Fibroblast of lung (primary cell): ENCODE data around the gene LSM14B. TPM values are rescaled to one million over a fixed set of nuclear protein-coding genes. Genes with fewer than 3 reads are reported as not detected.

Experiments
- DNase-seq, 2 donors: peaks; one replicate each; pipeline versions ENCODE4 v3.0.0 to v3.0.0-alpha.2; 2010; ENCODE audit warnings: low read depth in 2 of 2
- H2AFZ ChIP-seq: 2 replicates; pipeline ENCODE4 v1.5.1; 2012; ENCODE audit warnings: low read length, control low read depth, inconsistent platforms
- H3K27ac ChIP-seq: 2 replicates; pipeline ENCODE4 v1.5.1; 2011; ENCODE audit warnings: low read length, control low read depth; ENCODE audit not compliant: insufficient read depth
- H3K27me3 ChIP-seq: 2 replicates; pipeline ENCODE4 v1.5.1; 2011; ENCODE audit warnings: mild to moderate bottlenecking, low read length; ENCODE audit not compliant: control insufficient read depth, insufficient read depth
- H3K36me3 ChIP-seq: 2 replicates; pipeline ENCODE4 v1.5.1; 2011; ENCODE audit warnings: low read length; ENCODE audit not compliant: control insufficient read depth, insufficient read depth
- H3K4me1 ChIP-seq: 2 replicates; pipeline ENCODE4 v1.5.1; 2011; ENCODE audit warnings: low read length; ENCODE audit not compliant: control insufficient read depth, insufficient read depth; ENCODE audit errors: extremely low read depth
- H3K4me2 ChIP-seq: 2 replicates; pipeline ENCODE4 v1.5.1; 2011; ENCODE audit warnings: low read length, control low read depth; ENCODE audit not compliant: insufficient read depth; ENCODE audit errors: extremely low read depth
- H3K4me3 ChIP-seq, 4 experiments: fragments of 200-600 bp in 1 of 4; sonication (generic) in 1 of 4; replicated peaks in 1 of 4; 2 replicates each; pipeline ENCODE4 v1.5.1; 2011 to 2016; ENCODE audit warnings: low read length in 4 of 4, low read depth in 3 of 4, mild to moderate bottlenecking in 3 of 4, control low read depth in 2 of 4, inconsistent platforms in 1 of 4, mixed read lengths in 1 of 4; ENCODE audit not compliant: insufficient read depth in 1 of 4; ENCODE audit errors: control extremely low read depth in 1 of 4
- H3K79me2 ChIP-seq: 2 replicates; pipeline ENCODE4 v1.5.1; 2012; ENCODE audit warnings: mild to moderate bottlenecking, low read length, inconsistent platforms; ENCODE audit not compliant: control insufficient read depth, insufficient read depth
- H3K9ac ChIP-seq: 2 replicates; pipeline ENCODE4 v1.5.1; 2011; ENCODE audit warnings: mild to moderate bottlenecking, low read length, control low read depth; ENCODE audit not compliant: insufficient read depth
- H3K9me3 ChIP-seq: 2 replicates; pipeline ENCODE4 v1.5.1; 2012; ENCODE audit warnings: low read depth, low read length; ENCODE audit not compliant: control insufficient read depth, insufficient read depth
- H4K20me1 ChIP-seq: 2 replicates; pipeline ENCODE4 v1.5.1; 2011; ENCODE audit warnings: low read length; ENCODE audit not compliant: control insufficient read depth, insufficient read depth; ENCODE audit errors: extremely low read depth
- CTCF ChIP-seq, 2 donors: IDR thresholded peaks in 1 of 2; conservative IDR thresholded peaks in 1 of 2; 1 replicate in 1 of 2; 2 replicates in 1 of 2; pipeline ENCODE4 v1.5.1; 2011 to 2012; ENCODE audit warnings: low read length in 2 of 2, control low read depth in 1 of 2, inconsistent platforms in 1 of 2, low read depth in 1 of 2, mild to moderate bottlenecking in 1 of 2
- EZH2 ChIP-seq: IDR thresholded peaks from 2 replicates; pipeline ENCODE4 v1.5.1; 2012; ENCODE audit warnings: low read length, control low read depth, mild to moderate bottlenecking; ENCODE audit errors: missing control alignments
- polyA plus RNA-seq, 2 donors: library from polyadenylated mRNA; depleted of rRNA in 1 of 2; stranded (reverse) in 1 of 2; unstranded in 1 of 2; fragments of >200 nt; gene quantifications; 2 replicates each; pipeline ENCODE4 v1.2.1, GENCODE V29; 2011 to 2012; ENCODE audit warnings: missing spikeins in 1 of 2
- total RNA-seq: library from RNA; depleted of rRNA; stranded (reverse); fragments of >200 nt; gene quantifications from 2 replicates; pipeline ENCODE4 v1.2.1, GENCODE V29; 2014

Gene LSM14B
- total and polyA plus RNA-seq, 2 donors (not counting 1 experiment from before 2014, with no cell fraction given): 20.2 to 48.7 TPM

- H3K9ac ChIP-seq: peak overlapping the region; percentile 21
- peaks cover 4% of the 10 kb centered on the region for H3K4me1 ChIP-seq
- H3K27ac ChIP-seq: no peak overlapping the region
- H3K36me3 ChIP-seq: peaks cover 39% of the 10 kb centered on the region
- peak in 1 of 2 donors; percentile 83 for DNase-seq
- no peak overlapping the region for H3K4me3 ChIP-seq
- peaks cover 13% of the 10 kb centered on the region for H3K79me2 ChIP-seq
- peaks cover 2% of the 10 kb centered on the region for H4K20me1 ChIP-seq
- H3K9me3 ChIP-seq: no peaks in the 10 kb centered on the region
- no peak overlapping the region for H3K4me2 ChIP-seq
- TF ChIP-seq EZH2 (no peak), CTCF (conservative IDR thresholded peaks at IDR 0.05 in 1 of 2, IDR thresholded peaks at IDR 0.05 in 1 of 2; ENCODE audit: low read depth in 1 of 2, low read length in 2 of 2) (no peak)
- no peaks in the 10 kb centered on the region for H3K27me3 ChIP-seq
- H2AFZ ChIP-seq: no peak overlapping the region
Observed at GRCh38 chr20:62134735-62135231, 12.5 kb downstream of the LSM14B start.

GRCh38 chr20:62135573-62136266 lies 13.4 kb downstream of the LSM14B start:
- Histone ChIP-seq H3K9ac (no peak overlapping the region), H3K27ac (no peak overlapping the region), H3K4me1 (peaks cover 4% of the 10 kb centered on the region), H3K27me3 (no peaks in the 10 kb centered on the region), H4K20me1 (peaks cover 2% of the 10 kb centered on the region), H3K4me3 (no peak overlapping the region), H2AFZ (no peak overlapping the region), H3K36me3 (peaks cover 41% of the 10 kb centered on the region), H3K4me2 (no peak overlapping the region), H3K9me3 (no peaks in the 10 kb centered on the region), H3K79me2 (peaks cover 22% of the 10 kb centered on the region)
- no peak for DNase-seq
- TF ChIP-seq CTCF (conservative IDR thresholded peaks at IDR 0.05 in 1 of 2, IDR thresholded peaks at IDR 0.05 in 1 of 2; ENCODE audit: low read depth in 1 of 2, low read length in 2 of 2): no peak
- no peak for TF ChIP-seq EZH2

GRCh38 chr20:62136283-62137091 lies 14.2 kb downstream of the LSM14B start:
- Histone ChIP-seq H2AFZ (no peak overlapping the region), H3K4me1 (peaks cover 6% of the 10 kb centered on the region), H3K36me3 (peaks cover 35% of the 10 kb centered on the region), H3K79me2 (peaks cover 30% of the 10 kb centered on the region), H3K4me2 (no peak overlapping the region), H3K27me3 (no peaks in the 10 kb centered on the region), H3K9me3 (no peaks in the 10 kb centered on the region), H3K27ac (no peak overlapping the region), H4K20me1 (peaks cover 2% of the 10 kb centered on the region), H3K4me3 (no peak overlapping the region), H3K9ac (no peak overlapping the region)
- DNase-seq: peak; percentile 54 to 72
- no peak for TF ChIP-seq EZH2
- TF ChIP-seq CTCF (conservative IDR thresholded peaks at IDR 0.05 in 1 of 2, IDR thresholded peaks at IDR 0.05 in 1 of 2; ENCODE audit: low read depth in 1 of 2, low read length in 2 of 2): peak; percentile 73 to 79
